ENCODE results near the gene CFAP61.

CFAP61 gene

DNA sequence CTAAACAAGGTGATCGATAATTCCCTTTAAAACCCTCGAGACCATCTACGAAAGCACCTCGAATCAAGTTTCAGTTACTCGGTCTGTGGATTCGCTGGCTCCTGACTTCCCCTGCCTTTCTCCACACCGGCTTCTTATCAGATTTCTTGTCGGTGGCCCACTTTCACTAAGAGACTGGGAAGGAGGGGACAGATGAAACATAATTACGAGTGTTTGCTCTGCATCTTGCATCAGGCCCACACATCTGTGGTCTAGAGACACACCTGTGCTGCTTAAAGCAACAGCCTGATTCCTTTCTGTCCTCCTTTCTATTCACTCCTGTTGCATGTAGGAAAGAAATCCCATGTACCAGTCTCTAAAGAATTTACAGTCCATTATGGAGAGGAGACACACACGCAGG is 353.3 kb downstream of the CFAP61 start:
- DNase-seq, result no peak

DNA sequence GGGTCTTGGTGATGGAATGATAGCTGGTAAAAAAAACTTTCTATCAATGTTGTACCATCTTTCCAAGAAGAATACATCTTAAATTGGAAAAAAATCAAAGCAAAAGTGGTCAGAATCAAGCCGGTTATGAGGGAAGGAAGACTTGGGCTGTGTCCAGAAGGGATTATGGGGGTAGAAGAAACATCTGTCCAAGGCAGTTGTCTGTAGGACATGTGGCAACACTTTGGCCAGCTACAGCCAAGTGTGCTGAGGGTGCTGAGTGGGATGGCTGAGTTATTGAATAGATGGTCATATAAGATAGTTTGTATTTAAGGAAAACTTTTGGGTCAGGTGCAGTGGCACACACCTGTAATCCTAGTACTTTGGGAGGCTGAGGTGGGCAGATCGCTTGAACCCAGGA is 354.0 kb downstream of the CFAP61 start:
- DNase-seq, result no peak

DNA sequence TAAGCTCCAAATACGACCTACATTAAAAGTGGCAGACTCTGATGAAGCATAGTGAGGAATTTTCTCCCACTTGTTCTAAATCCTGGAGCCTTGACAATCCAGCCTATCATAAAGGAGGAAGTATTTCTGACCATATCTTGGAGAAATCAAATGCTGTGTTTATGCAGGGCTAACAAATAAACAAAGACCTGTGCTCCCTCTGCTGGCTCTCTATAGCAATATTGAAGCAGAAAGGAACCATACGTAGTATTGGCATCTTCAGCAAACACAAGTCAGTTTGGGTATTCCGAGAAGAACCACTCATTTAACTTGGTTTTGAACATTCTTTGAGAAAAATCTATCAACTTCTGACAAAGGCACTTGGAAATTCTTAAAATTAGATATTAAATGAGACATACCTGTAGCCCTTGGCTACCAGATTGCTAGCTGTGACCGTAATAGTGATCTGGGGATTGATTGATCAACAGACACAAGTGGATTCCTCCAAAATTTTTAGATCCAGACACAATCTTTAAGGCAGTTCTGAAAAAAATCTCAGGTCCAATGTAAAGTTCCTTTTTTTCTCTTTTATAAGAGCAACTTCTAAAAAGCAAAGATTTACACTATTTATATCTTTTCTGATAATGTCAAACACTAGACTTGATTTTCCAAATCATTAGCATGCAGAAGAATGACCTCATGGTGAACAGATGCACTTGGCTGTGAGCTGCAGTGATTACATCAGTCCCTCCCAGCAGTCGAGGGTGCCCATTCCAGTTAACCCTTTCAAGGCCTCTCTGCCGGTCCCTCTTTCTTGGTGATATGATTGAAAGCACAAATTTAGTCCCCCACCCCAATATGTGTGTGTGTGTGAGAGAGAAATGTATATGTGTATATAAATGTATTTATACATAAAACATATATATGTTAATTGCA is 355.8 kb downstream of the CFAP61 start:
- DNase-seq, result no peak

DNA sequence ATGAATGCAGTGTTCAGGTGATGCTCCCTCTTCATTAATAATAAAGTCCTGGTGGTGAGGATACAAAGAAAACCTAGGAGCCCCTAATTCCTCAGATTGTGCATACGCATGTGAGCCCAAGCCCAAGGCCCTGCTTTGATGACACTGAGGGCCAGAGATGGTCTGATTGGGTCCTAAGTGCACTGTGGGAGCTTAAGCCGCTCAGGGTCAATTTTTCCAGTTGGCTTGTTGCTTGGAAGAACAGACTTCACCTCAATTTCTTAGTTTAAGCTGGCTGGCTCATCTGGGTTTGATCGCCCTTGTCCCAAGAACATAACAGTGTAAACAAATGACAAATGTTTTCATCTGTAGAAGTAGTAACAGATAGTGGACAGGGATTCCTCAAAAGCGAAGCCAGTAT is 357.0 kb downstream of the CFAP61 start:
- no peak for DNase-seq
